SK-N-DZ (cell line): ENCODE data around the gene COL23A1.

ENCODE experiments used
- DNase-seq: peaks from one replicate; pipeline ENCODE4 v3.0.0-alpha.2; 2015; ENCODE audit warnings: low spot score

Gene COL23A1

GRCh38 chr5:178424810-178425177, 165.4 kb downstream of the COL23A1 start:
- DNase-seq, result no peak

GRCh38 chr5:178423901-178424809, 166.0 kb downstream of the COL23A1 start:
- no peak for DNase-seq

DNA sequence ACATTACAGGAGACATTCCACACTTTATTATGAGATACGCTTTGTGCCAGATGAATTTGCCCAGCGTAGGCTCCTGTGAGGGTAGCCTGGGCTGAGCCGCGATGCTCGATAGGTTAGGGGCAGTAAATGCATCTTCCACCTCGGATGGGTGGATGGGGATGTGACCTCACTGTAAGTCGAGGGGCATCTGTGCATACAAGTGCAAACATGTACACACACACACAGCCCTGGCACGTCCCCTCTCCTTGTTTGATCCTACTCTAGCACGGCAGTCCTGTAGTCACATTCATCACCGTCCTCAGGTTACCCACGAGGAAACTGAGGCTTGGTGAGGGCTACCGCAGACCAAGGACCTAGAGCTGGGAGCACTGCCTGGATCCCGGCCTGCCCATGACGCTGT, 166.8 kb downstream of the COL23A1 start:
- no peak for DNase-seq

DNA sequence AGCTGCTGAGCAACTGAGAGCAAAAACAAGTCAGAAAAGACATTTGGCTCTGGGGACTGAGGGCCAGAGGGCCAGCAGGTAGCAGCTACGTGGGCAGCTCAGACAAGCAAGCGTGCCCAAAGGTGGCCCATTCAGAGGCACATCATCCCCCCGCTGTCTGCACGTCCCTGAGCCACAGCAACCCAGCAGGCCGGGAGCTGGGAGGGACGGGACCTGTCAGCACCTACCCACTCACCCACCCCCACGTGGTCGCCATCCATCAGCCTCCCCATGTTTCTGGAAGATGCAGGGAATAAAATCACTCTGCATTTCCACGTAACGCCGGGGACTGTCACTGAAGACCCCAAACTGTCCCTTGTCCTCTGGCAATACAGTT, 167.8 kb downstream of the COL23A1 start:
- DNase-seq, result no peak

DNA sequence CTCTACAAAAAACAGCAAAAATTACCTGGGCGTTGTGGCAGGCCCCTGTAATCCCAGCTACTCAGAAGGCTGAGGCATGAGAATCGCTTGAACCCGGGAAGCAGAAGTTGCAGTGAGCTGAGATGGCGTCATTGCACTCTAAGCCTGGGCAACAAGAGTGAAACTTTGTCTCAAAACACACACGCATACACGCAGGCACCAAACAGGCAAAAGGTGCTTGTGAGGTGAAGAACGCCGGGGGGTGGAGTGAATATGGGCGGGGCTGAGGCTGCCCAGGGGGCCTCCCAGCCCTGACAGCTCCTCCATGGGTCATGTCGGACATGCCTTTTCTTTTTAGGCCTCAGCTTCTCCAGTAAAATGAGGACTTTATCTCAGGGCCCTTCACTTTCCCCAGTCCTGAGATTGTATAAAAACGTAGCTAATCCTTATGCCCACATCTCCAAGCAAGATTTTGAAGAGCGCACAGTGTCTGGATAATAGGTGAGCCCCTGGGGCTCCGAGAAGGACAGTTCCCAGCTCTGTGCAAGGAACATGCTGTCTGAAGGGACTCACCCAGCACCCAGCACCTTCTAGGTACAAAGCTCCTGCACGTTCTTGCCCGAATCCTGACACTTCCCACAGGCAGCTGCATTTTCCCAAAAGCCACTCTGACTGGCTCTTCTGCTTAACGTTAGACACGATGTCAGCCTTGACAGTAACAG, 168.3 kb downstream of the COL23A1 start:
- no peak for DNase-seq

- DNase-seq, result no peak
Observed at GRCh38 chr5:178421128-178421527, 169.1 kb downstream of the COL23A1 start.

DNA sequence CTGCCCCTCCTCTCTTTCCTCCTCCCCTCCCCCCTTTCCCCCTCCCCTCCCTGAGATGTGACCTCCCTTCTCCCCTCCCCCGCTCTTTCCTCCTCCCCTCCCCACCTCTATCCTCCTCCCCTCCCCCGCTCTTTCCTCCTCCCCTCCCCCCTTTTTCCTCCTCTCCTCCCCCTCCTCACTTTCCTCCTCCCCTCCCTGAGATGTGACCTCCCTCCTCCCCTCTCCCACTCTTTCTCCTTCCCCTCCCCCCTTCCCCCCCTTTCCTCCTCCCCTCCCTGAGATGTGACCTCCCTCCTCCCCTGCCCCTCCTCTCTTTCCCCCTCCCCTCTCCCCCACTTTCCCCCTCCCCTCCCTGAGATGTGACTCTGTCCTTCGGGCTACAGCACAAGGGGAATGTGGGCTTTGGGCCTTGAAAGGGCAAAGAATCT, 169.8 kb downstream of the COL23A1 start:
- no peak for DNase-seq

- no peak for DNase-seq
Observed at GRCh38 chr5:178419651-178420050, 170.5 kb downstream of the COL23A1 start.

GRCh38 chr5:178419196-178419595, 171.0 kb downstream of the COL23A1 start:
- DNase-seq, result no peak

DNA sequence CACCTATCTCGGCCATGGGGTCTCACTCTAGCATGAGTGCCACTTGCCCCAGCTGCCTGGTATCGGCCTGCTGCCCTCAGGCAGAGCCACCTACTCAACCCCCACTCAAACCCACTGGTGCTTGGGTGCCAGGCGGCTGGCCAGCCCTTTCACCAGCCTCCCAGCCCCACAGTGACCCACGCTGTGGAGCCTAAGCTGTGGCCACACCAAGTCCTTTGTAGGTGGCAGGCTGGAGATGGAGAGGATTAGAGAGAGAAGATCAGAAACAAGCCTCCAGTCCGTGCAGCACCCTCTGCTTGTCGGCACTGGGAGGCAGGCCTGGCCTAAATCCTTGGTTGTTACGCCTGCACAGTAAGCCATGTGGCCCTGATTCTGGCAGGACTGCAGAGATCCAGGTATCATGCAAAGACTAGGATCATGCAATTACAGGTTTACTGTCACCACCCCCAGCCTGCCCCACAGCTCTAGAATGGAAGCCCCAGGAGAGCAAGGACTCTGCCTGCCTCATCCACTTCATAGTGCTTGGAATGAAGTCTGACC, 171.7 kb downstream of the COL23A1 start:
- no peak for DNase-seq

GRCh38 chr5:178418031-178418430, 172.2 kb downstream of the COL23A1 start:
- DNase-seq, result no peak

GRCh38 chr5:178417391-178417811, 172.8 kb downstream of the COL23A1 start:
- no peak for DNase-seq

GRCh38 chr5:178416919-178417318, 173.3 kb downstream of the COL23A1 start:
- no peak for DNase-seq

GRCh38 chr5:178416206-178416882, 173.8 kb downstream of the COL23A1 start:
- no peak for DNase-seq

- DNase-seq, result no peak
Observed at GRCh38 chr5:178415353-178415752, 174.8 kb downstream of the COL23A1 start.

- no peak for DNase-seq
Observed at GRCh38 chr5:178413988-178414387, 176.2 kb downstream of the COL23A1 start.

DNA sequence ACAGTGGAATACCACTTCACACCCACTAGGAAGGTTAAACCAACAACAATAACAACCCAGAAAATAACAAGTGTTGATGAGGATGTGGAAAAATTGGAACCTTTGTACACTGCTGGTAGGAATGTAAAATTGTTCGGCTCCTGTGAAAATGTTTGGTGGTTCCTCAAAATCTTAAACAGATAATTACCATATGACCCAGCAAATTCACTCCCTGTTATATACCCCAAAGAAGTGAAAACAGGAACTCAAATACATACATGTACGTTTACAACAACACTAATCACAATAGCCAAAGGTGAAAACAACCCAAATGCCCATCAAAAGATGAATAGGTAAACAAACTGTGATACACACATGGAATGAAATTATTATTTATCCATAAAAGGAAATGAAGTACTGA, 179.1 kb downstream of the COL23A1 start:
- DNase-seq, result no peak

DNA sequence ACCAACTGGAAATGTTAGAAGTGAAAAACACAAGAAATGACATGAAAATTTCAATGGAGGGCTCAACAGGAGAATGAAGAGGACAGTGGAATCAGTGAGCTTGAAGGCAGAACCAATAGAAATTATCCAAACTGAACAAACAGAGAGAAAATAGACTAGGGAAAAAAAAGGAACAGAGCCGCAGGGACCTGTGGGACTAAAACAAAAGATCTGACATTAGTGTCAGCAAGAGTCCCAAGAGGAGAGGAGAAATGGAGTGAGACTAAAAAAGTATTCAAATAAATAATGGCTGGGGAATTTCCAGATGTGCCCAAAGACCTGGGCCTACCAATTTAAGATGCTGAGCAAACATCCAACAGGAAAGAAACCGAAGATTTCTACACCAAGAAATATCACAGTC, 182.5 kb downstream of the COL23A1 start:
- no peak for DNase-seq

- DNase-seq, result no peak
Observed at GRCh38 chr5:178404987-178405386, 185.2 kb downstream of the COL23A1 start.

DNA sequence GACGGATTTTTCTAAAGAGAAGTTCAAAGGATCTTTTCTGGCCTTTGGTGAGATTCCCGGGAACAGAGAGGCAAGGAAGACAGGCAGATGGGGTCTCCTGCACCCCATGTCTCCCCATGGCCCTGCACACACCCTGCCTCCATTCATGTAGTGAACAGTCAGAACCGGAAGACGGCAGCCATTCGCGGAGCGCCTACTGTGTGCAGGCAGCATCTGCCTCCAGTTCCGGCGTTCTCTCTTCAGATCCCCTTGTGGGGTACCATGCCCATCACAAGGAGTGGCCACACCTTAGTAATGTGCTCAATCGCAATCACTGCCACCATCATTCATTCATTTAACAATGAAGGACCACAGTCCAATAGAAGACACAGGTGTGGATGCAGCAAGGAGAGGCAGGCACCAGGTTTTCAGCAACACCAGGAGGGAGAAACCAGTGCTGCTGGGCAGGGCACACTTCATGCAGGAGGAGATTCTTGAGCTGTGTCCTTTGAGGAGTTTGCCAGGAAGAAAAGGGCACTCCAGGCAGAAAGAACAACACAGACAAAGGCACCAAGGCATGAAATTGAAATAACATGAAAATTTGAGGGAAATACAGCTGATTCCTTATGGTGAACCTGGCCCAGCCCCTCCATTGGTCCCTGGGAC, 186.1 kb downstream of the COL23A1 start:
- DNase-seq, result no peak

GRCh38 chr5:178403351-178403750, 186.8 kb downstream of the COL23A1 start:
- DNase-seq, result no peak

DNA sequence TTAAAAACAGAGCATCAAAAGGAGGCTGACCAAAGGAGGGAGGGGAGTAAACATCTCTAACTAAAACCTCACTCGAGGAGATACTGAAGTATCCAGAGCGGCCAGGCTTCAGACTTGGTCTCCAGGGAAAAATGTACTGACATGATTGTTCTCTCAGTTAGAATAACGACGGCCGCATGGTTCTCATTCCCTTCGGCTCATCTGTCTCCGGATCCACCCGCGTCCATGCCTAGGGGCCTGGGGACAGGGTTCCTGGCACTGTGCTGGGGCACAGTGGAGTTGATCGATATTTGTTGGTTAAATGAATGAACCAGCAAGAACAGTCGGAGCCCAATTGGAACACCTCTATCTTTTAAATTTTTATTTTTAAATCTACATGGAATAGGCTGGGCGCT, 190.5 kb downstream of the COL23A1 start:
- DNase-seq, result no peak
